GM18907 (cell line): ENCODE results near the gene GNAL.
"Not testable (repeated sequence)": the region's sequence is repeated elsewhere in the genome, so short reads cannot be mapped to it uniquely, and the experiment has no call there.

Experiments
- ATAC-seq: cut with Tn5 transposase; IDR thresholded peaks from one replicate; pipeline ENCODE4 v1.9.1; 2021; ENCODE audit warnings: mild to moderate bottlenecking, moderate library complexity; ENCODE audit not compliant: unreplicated experiment

Gene GNAL

DNA sequence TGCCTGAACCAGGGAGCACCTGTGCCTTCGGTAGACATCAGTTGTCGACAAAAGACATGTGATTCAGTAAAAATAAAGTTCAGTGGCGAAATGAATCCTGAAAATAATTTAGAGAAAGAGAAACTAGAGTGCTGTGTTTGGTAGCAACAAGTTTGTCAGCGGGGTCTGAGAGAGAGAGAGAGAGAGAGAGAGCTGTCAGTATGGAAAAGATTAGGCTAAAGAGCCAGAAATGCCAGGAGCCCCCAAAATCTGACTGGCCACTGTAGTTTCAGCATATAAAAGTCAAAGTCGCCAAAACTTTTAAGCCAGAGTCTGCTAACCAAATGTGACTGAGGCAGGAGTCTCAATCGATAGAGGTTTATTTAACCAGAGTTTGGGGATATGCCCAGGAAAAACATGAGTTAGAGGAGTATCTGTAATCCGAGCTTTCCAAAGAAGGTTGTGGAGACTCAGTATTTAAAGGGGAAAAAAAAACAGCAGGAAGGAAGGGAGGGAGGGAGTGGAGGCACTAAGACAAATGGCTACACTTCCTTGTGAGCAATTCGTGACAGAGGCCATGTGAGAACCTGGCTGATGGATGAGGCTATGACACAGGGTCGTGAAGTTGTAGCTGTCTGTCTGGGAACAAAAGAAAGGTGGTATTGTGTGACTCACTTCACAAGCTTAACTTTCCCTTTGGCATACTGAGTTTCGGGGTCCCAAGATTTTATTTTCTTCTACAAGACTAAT is 20.5 kb upstream of the GNAL start:
- ATAC-seq, result no peak

- ATAC-seq, result no peak
Observed at GRCh38 chr18:11669271-11669947, 19.7 kb upstream of the GNAL start.

DNA sequence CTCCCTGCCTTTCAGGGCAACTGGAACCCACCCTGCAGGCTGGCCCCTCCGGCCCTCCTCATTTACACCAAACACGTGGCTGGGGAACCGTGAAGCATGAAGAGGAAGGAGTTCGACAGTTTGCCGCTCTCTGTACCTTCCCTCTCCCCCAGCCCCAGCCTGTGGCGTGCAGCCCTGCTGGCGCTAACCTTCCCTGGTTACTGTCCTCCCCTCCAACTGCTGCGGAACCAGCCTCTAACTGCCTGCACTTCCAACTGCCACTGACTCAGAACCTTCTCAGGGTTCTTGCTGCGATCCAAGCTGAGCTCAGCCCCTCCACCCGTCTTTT is 19.2 kb upstream of the GNAL start:
- ATAC-seq, result no peak

- no peak for ATAC-seq
Observed at GRCh38 chr18:11671156-11671555, 17.9 kb upstream of the GNAL start.

GRCh38 chr18:11672198-11672597 is 16.9 kb upstream of the GNAL start:
- ATAC-seq, result no peak

DNA sequence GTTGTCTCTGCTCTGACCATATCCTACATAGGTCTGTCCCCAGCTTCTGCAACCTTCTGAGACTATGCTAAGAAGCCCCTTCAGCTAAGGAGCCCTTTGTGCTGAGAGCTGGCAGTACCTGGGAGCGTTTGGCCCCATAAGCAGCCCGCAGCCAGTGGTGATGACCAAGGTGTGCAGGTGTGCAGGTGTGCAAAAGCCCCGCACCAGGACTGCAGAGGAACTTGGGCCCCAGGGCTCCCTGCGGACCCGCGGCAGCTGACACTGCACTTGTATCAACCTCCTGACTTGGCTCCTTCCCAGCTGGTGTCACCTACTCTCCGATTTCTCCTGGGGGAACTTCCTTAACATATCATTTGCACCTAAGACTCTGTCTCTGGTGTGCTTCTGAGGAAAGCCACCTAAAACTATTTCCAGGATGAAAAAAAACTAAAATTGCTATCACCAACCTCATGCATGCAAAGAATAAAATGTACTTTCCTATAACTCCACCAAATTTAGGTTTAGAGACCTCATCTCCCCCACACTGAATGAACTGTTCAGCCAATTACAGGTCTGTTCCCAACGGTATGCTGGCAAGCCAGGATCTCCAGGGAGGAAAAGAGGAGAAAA is 16.1 kb upstream of the GNAL start:
- no peak for ATAC-seq

GRCh38 chr18:11673560-11673959 is 15.5 kb upstream of the GNAL start:
- ATAC-seq, result no peak

DNA sequence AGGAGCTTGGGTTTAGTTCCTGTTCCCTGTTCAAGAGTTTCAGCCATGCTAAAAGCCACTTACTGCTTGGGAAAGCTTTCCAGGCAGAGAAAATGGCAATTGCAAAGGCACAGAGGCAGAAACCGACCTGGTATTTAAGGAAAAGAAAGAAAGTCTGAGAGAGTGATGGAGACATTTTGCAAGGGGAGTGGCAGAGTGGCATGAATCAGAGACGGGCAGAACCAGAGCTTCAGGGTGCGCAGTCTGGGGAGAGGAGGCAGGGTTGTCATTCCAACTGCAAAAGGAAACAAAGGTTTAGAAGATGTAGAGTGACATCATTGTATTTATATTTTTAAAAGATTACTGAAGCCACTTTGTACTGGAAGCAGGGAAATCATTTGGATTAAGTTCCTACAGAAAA is 14.9 kb upstream of the GNAL start:
- ATAC-seq, result no peak

DNA sequence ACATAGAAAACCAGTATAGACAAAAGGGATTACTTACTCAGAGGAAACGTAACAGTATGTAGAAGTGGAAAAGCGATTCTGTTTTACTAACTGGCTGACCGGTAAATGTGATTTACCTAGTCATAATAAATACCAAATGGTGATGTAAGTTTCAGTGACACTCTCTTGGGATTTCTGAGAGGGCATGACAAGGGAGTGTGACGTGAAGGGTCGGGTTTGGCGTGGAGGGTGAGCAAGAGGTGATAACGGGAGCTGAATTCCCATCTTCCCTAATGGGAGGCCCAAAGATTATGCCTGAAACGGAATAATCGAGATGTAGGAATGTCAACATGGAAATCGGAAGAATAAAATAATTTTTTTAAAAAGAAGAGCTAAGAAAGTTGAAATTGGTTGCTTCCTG is 12.7 kb upstream of the GNAL start:
- ATAC-seq, result no peak

DNA sequence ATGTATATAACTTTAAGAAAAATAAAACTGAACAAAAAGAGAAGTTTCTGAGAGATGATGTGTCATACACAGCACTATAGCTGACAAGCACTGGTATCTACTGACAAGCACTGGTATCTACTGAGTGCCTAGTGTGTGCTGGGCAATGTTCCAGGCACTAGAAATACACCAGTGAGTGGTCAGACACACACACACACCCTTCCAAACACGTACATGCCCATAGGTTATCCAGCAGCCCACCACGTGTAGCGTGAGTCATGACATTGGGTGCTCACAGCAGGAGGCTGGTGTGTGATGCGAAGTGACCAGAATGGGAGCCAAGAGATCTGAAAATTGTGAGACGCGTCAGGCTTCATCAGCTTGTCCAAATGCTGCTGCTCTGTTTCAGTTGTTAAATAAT is 12.2 kb upstream of the GNAL start:
- ATAC-seq, result no peak

GRCh38 chr18:11678211-11678610 is 10.9 kb upstream of the GNAL start:
- no peak for ATAC-seq

GRCh38 chr18:11689669-11690565 is 853 bp downstream of the GNAL start:
- peak; percentile 49 for ATAC-seq

- not testable (repeated sequence) for ATAC-seq
Observed at GRCh38 chr18:11690660-11691059, 1.6 kb downstream of the GNAL start.

DNA sequence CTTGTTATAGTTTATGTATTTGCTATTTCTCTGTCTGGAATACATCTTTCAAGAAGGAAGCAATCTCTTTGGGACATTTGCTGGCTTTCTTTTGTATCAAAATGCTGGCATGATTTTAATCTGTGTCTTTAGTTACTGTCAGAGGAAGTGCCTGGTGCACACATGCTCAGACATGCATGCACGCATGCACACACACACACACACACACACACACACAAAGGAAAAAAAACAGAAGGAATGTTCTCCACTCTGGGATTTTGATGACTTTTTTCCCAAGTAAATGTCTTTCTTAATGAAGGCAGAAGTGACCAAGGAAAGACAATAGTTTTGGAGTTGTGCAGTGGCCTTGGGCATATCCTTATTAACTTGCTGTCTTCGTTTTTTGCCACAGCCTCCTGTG is 6.7 kb downstream of the GNAL start:
- ATAC-seq, result no peak

- ATAC-seq, result no peak
Observed at GRCh38 chr18:11696451-11696850, 7.4 kb downstream of the GNAL start.

GRCh38 chr18:11700876-11701275 is 11.8 kb downstream of the GNAL start:
- no peak for ATAC-seq

GRCh38 chr18:11710578-11710977 is 21.5 kb downstream of the GNAL start:
- ATAC-seq, result no peak

GRCh38 chr18:11713756-11714155 is 24.7 kb downstream of the GNAL start:
- ATAC-seq, result no peak

- ATAC-seq, result no peak
Observed at GRCh38 chr18:11714244-11714918, 25.3 kb downstream of the GNAL start.

DNA sequence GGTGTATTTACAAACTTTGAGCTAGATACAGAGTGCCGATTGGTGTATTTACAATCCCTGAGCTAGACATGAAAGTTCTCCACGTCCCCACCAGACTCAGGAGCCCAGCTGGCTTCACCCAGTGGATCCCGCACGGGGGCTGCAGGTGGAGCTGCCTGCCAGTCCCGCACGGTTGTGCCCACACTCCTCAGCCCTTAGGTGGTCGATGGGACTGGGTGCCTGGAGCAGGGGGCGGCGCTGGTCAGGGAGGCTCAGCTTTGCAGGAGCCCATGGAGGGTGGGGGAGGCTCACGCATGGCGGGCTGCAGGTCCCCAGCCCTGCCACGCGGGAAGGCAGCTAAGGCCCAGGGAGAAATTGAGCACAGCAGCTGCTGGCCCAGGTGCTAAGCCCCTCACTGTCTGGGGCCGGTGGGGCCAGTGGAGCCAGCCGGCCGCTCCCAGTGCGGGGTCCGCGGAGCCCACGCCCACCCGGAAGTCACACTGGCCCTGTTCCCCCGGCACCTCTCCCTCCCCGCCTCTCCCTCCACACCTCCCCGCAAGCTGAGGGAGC is 27.8 kb downstream of the GNAL start:
- ATAC-seq, result not testable (repeated sequence)

GRCh38 chr18:11719050-11719449 is 30.0 kb downstream of the GNAL start:
- ATAC-seq, result no peak
